SK-N-SH (cell line): Measurements from ENCODE around the gene SLCO4A1. TPM values are rescaled to one million over a fixed set of nuclear protein-coding genes. Genes with fewer than 3 reads are reported as not detected.

Experiments
- CTCF ChIA-PET: fragments of 300-600, 350-600 bp; formaldehyde crosslinking; extraction: SDS; loops from one replicate; lab custom pipeline; 2021; lab: Yijun Ruan, JAX
- POLR2A ChIA-PET: fragments of 350-600 bp; sonication (Branson Sonifier 250); formaldehyde crosslinking; extraction: SDS; loops from one replicate; lab custom pipeline; 2020; ENCODE audit warnings: antibody characterized with exemption, inconsistent platforms; lab: Yijun Ruan, JAX
- DNase-seq: peaks from one replicate; pipeline ENCODE4 v3.0.0; 2012
- H2AFZ ChIP-seq: fragments of 200-600 bp; sonication (generic); 2 replicates; pipeline ENCODE4 v1.8.1; 2016; ENCODE audit warnings: antibody characterized with exemption, mild to moderate bottlenecking, low read depth
- H3F3A ChIP-seq: fragments of 200-600 bp; sonication (generic); replicated peaks from 2 replicates; pipeline ENCODE3; 2016; ENCODE audit warnings: antibody characterized with exemption, mild to moderate bottlenecking; ENCODE audit not compliant: insufficient read depth
- H3K27ac ChIP-seq, 2 experiments: fragments of 200-500 bp in 1 of 2; fragments of 200-600 bp in 1 of 2; sonication (Bioruptor generic) in 1 of 2; sonication (generic), shearing (Covaris generic) in 1 of 2; 2 replicates each; pipeline versions ENCODE4 v1.5.1 to v1.6.1; 2014 to 2016; ENCODE audit warnings: low read depth in 2 of 2, inconsistent platforms in 1 of 2, low read length in 1 of 2, mild to moderate bottlenecking in 1 of 2, mixed read lengths in 1 of 2
- H3K27me3 ChIP-seq: fragments of 200-600 bp; sonication (generic), shearing (Covaris generic); 2 replicates; pipeline ENCODE4 v1.6.1; 2016; ENCODE audit warnings: mixed run types; ENCODE audit not compliant: insufficient read depth
- H3K36me3 ChIP-seq, 2 experiments: fragments of 200-500 bp in 1 of 2; fragments of 200-600 bp in 1 of 2; sonication (Bioruptor generic) in 1 of 2; sonication (generic) in 1 of 2; replicated peaks in 1 of 2; 2 replicates each; pipeline versions ENCODE3 to v1.5.1; 2014 to 2016; ENCODE audit warnings: low read length in 1 of 2, mild to moderate bottlenecking in 1 of 2; ENCODE audit not compliant: insufficient read depth in 2 of 2, control insufficient read depth in 1 of 2
- H3K4me1 ChIP-seq, 2 experiments: fragments of 200-500 bp in 1 of 2; fragments of 200-600 bp in 1 of 2; sonication (Bioruptor generic) in 1 of 2; sonication (generic), shearing (Covaris generic) in 1 of 2; 2 replicates each; pipeline versions ENCODE4 v1.5.1 to v1.6.1; 2014 to 2016; ENCODE audit warnings: low read depth in 1 of 2, low read length in 1 of 2, mixed run types in 1 of 2; ENCODE audit not compliant: insufficient read depth in 2 of 2, control insufficient read depth in 1 of 2
- H3K4me2 ChIP-seq: fragments of 200-600 bp; sonication (generic), shearing (Covaris generic); 2 replicates; pipeline ENCODE4 v1.6.1; 2017; ENCODE audit warnings: mixed run types
- H3K4me3 ChIP-seq, 2 experiments: fragments of 200-500 bp in 1 of 2; fragments of 200-600 bp in 1 of 2; sonication (Bioruptor generic) in 1 of 2; sonication (generic), shearing (Covaris generic) in 1 of 2; 2 replicates each; pipeline versions ENCODE4 v1.5.1 to v1.8.1; 2014 to 2016; ENCODE audit warnings: low read depth in 2 of 2, inconsistent platforms in 1 of 2, low read length in 1 of 2, mild to moderate bottlenecking in 1 of 2, mixed read lengths in 1 of 2, moderate library complexity in 1 of 2
- H3K79me2 ChIP-seq: fragments of 200-600 bp; sonication (generic); 2 replicates; pipeline ENCODE4 v1.8.1; 2017; ENCODE audit warnings: mild to moderate bottlenecking; ENCODE audit not compliant: insufficient read depth
- H3K9ac ChIP-seq: fragments of 200-600 bp; sonication (generic); 2 replicates; pipeline ENCODE4 v1.6.1; 2017; ENCODE audit warnings: mixed run types
- H3K9me2 ChIP-seq: fragments of 200-600 bp; sonication (generic); 2 replicates; pipeline ENCODE4 v1.6.1; 2017; ENCODE audit warnings: mixed run types
- H3K9me3 ChIP-seq: fragments of 200-600 bp; sonication (generic); 2 replicates; pipeline ENCODE4 v1.6.1; 2017; ENCODE audit warnings: mixed run types, mild to moderate bottlenecking, moderate library complexity
- H4K20me1 ChIP-seq: fragments of 200-600 bp; sonication (generic); 2 replicates; pipeline ENCODE4 v1.6.1; 2017; ENCODE audit warnings: mild to moderate bottlenecking, mixed run types; ENCODE audit not compliant: insufficient read depth
- CHD2 ChIP-seq: fragments of 150-350 bp; IDR thresholded peaks from 2 replicates; pipeline ENCODE4 v1.6.1; 2018; ENCODE audit warnings: low read length; ENCODE audit not compliant: partially characterized antibody
- ELF1 ChIP-seq: IDR thresholded peaks from 2 replicates; pipeline ENCODE4 v1.4.0; 2012
- FOSL2 ChIP-seq: IDR thresholded peaks from 2 replicates; pipeline ENCODE4 v1.4.0; 2012; ENCODE audit warnings: low read depth, mild to moderate bottlenecking, moderate library complexity, borderline replicate concordance
- FOXJ3 ChIP-seq: sonication (generic); formaldehyde crosslinking; IDR thresholded peaks from 2 replicates; pipeline ENCODE4 v1.5.1; 2020; ENCODE audit warnings: mild to moderate bottlenecking, missing genetic modification reagents
- GABPA ChIP-seq: IDR thresholded peaks from 2 replicates; pipeline ENCODE4 v1.4.0; 2012; ENCODE audit warnings: low read depth, mild to moderate bottlenecking
- GATA2 ChIP-seq: sonication (generic); formaldehyde crosslinking; IDR thresholded peaks from 2 replicates; pipeline ENCODE4 v1.5.0; 2020; ENCODE audit warnings: mild to moderate bottlenecking, missing genetic modification reagents
- JUND ChIP-seq: IDR thresholded peaks from 2 replicates; pipeline ENCODE4 v1.4.0; 2012
- NRF1 ChIP-seq: IDR thresholded peaks from 2 replicates; pipeline ENCODE4 v1.6.1; 2012; ENCODE audit warnings: low read depth, mild to moderate bottlenecking, low read length
- POLR2AphosphoS5 ChIP-seq: IDR thresholded peaks from 2 replicates; pipeline ENCODE4 v1.6.1; 2012; ENCODE audit warnings: low read depth, low read length
- TAF1 ChIP-seq: IDR thresholded peaks from 2 replicates; pipeline ENCODE4 v1.6.1; 2012; ENCODE audit warnings: low read depth, mild to moderate bottlenecking, low read length, moderate library complexity, borderline replicate concordance
- TCF12 ChIP-seq: IDR thresholded peaks from 2 replicates; pipeline ENCODE4 v1.4.0; 2012
- YY1 ChIP-seq: IDR thresholded peaks from 2 replicates; pipeline ENCODE4 v1.4.0; 2012; ENCODE audit warnings: low read depth, mild to moderate bottlenecking
- WGBS: methylation state at CpG from one replicate; pipeline ENCODE4 v1.1.6; 2017; ENCODE audit warnings: low lambda C conversion rate; 5-methylcytosine and 5-hydroxymethylcytosine counted together
- polyA plus RNA-seq, 3 experiments: library from polyadenylated mRNA; depleted of rRNA; stranded (reverse); fragments of >200 nt; gene quantifications; 2 replicates each; pipeline ENCODE4 v1.2.3, GENCODE V29; 2012
- TF ChIP-seq, protein P1 (sequence below): IDR thresholded peaks from 2 replicates; pipeline ENCODE4 v1.4.0; 2012; ENCODE audit warnings: low read depth, borderline replicate concordance
- TF ChIP-seq, protein P2 (sequence below): fragments of 150-350 bp; IDR thresholded peaks from 2 replicates; pipeline ENCODE4 v1.6.1; 2017; ENCODE audit warnings: antibody characterized with exemption, low read length, low read depth, borderline replicate concordance
- TF ChIP-seq, protein P3 (sequence below): IDR thresholded peaks from 2 replicates; pipeline ENCODE4 v1.4.0; 2012; ENCODE audit warnings: low read depth
- TF ChIP-seq, protein P4 (sequence below): IDR thresholded peaks from 2 replicates; pipeline ENCODE4 v1.4.0; 2012; ENCODE audit warnings: low read depth, borderline replicate concordance
- TF ChIP-seq, protein P5 (sequence below): fragments of 150-350 bp; IDR thresholded peaks from 2 replicates; pipeline ENCODE4 v1.6.1; 2016; ENCODE audit warnings: mild to moderate bottlenecking, low read depth, low read length
- TF ChIP-seq, protein P6 (sequence below): fragments of 200-600 bp; sonication (generic); IDR thresholded peaks from 2 replicates; pipeline ENCODE4 v1.6.1; 2017; ENCODE audit warnings: antibody characterized with exemption, mild to moderate bottlenecking, moderate library complexity

SLCO4A1 gene
- polyA plus RNA-seq, 1 of the 3 experiments (the other 2 are of a cell fraction): 0.33 TPM

DNA sequence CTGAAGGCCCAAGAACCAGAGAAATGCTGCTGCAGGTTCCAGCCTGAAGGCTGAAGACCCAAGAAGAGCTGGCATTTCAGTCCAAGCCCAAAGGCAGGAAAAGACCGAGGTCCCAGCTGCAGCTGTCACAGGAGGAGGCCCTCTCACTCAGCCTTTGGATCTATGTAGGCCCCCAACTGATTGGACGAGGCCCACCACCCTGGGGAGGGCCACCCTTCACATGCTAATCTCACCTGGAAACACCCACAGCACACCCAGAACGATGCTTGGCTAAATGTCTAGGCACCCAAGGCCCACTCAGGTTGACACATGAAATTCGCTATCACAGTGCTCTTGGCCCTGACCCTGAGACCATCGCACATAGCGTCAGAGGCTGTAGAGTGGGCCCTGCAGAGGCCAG lies 6.8 kb downstream of the SLCO4A1 start:
- H3K9ac ChIP-seq: no peak overlapping the region
- CTCF ChIA-PET: interaction anchor here (0.7 to 3.6 kb wide), 3 partner anchors 33 to 149 kb away, joined by 3 to 17 read pairs (median 4); no protein-coding TSS in a partner anchor
- H3K27me3 ChIP-seq: peaks cover 8% of the 10 kb centered on the region; the same call in 1 of the 2 replicates
- no peak overlapping the region for H2AFZ ChIP-seq
- no peaks in the 10 kb centered on the region for H3F3A ChIP-seq
- POLR2A ChIA-PET: no interaction called here
- H3K36me3 ChIP-seq: no peaks in the 10 kb centered on the region
- no peak overlapping the region for H3K4me3 ChIP-seq
- H3K79me2 ChIP-seq: no peaks in the 10 kb centered on the region
- no peaks in the 10 kb centered on the region for H3K9me2 ChIP-seq
- no peaks in the 10 kb centered on the region for H4K20me1 ChIP-seq
- no peak for DNase-seq
- no peak overlapping the region for H3K4me2 ChIP-seq
- no peaks in the 10 kb centered on the region for H3K9me3 ChIP-seq
- TF ChIP-seq, protein P1, sequence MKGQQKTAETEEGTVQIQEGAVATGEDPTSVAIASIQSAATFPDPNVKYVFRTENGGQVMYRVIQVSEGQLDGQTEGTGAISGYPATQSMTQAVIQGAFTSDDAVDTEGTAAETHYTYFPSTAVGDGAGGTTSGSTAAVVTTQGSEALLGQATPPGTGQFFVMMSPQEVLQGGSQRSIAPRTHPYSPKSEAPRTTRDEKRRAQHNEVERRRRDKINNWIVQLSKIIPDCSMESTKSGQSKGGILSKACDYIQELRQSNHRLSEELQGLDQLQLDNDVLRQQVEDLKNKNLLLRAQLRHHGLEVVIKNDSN: no peak
- TF ChIP-seq FOSL2 (no peak), TAF1 (no peak), FOXJ3 (no peak), YY1 (no peak), GATA2 (CRISPR knock-in tag) (no peak), NRF1 (no peak), JUND (no peak), CHD2 (no peak), TCF12 (no peak), GABPA (no peak), POLR2AphosphoS5 (no peak), ELF1 (no peak)
- TF ChIP-seq, protein P2, sequence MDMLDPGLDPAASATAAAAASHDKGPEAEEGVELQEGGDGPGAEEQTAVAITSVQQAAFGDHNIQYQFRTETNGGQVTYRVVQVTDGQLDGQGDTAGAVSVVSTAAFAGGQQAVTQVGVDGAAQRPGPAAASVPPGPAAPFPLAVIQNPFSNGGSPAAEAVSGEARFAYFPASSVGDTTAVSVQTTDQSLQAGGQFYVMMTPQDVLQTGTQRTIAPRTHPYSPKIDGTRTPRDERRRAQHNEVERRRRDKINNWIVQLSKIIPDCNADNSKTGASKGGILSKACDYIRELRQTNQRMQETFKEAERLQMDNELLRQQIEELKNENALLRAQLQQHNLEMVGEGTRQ: no peak
- TF ChIP-seq, protein P3, sequence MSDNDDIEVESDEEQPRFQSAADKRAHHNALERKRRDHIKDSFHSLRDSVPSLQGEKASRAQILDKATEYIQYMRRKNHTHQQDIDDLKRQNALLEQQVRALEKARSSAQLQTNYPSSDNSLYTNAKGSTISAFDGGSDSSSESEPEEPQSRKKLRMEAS: no peak
- TF ChIP-seq, protein P4, sequence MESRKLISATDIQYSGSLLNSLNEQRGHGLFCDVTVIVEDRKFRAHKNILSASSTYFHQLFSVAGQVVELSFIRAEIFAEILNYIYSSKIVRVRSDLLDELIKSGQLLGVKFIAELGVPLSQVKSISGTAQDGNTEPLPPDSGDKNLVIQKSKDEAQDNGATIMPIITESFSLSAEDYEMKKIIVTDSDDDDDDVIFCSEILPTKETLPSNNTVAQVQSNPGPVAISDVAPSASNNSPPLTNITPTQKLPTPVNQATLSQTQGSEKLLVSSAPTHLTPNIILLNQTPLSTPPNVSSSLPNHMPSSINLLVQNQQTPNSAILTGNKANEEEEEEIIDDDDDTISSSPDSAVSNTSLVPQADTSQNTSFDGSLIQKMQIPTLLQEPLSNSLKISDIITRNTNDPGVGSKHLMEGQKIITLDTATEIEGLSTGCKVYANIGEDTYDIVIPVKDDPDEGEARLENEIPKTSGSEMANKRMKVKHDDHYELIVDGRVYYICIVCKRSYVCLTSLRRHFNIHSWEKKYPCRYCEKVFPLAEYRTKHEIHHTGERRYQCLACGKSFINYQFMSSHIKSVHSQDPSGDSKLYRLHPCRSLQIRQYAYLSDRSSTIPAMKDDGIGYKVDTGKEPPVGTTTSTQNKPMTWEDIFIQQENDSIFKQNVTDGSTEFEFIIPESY: no peak
- TF ChIP-seq, protein P5, sequence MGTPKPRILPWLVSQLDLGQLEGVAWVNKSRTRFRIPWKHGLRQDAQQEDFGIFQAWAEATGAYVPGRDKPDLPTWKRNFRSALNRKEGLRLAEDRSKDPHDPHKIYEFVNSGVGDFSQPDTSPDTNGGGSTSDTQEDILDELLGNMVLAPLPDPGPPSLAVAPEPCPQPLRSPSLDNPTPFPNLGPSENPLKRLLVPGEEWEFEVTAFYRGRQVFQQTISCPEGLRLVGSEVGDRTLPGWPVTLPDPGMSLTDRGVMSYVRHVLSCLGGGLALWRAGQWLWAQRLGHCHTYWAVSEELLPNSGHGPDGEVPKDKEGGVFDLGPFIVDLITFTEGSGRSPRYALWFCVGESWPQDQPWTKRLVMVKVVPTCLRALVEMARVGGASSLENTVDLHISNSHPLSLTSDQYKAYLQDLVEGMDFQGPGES: no peak
- TF ChIP-seq, protein P6, sequence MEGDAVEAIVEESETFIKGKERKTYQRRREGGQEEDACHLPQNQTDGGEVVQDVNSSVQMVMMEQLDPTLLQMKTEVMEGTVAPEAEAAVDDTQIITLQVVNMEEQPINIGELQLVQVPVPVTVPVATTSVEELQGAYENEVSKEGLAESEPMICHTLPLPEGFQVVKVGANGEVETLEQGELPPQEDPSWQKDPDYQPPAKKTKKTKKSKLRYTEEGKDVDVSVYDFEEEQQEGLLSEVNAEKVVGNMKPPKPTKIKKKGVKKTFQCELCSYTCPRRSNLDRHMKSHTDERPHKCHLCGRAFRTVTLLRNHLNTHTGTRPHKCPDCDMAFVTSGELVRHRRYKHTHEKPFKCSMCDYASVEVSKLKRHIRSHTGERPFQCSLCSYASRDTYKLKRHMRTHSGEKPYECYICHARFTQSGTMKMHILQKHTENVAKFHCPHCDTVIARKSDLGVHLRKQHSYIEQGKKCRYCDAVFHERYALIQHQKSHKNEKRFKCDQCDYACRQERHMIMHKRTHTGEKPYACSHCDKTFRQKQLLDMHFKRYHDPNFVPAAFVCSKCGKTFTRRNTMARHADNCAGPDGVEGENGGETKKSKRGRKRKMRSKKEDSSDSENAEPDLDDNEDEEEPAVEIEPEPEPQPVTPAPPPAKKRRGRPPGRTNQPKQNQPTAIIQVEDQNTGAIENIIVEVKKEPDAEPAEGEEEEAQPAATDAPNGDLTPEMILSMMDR: no peak
- WGBS: 100% methylated on average over 2 of the region's 6 CpGs
- peaks cover 0 to 94% of the 10 kb centered on the region in 2 experiments; a peak in 3 of 4 replicates for H3K4me1 ChIP-seq
- peak overlapping the region in 1 of 2 experiments; percentile 99; a peak in 2 of 4 replicates for H3K27ac ChIP-seq
